ENCODE results near the gene LYST. TPM values are rescaled to one million over a fixed set of nuclear protein-coding genes. Genes with fewer than 3 reads are reported as not detected.
"Not testable (repeated sequence)": the region's sequence is repeated elsewhere in the genome, so short reads cannot be mapped to it uniquely, and the experiment has no call there.

LYST gene
- total RNA-seq, 2 donors from 2014 or later, result 68.8 to 91.2 TPM

DNA sequence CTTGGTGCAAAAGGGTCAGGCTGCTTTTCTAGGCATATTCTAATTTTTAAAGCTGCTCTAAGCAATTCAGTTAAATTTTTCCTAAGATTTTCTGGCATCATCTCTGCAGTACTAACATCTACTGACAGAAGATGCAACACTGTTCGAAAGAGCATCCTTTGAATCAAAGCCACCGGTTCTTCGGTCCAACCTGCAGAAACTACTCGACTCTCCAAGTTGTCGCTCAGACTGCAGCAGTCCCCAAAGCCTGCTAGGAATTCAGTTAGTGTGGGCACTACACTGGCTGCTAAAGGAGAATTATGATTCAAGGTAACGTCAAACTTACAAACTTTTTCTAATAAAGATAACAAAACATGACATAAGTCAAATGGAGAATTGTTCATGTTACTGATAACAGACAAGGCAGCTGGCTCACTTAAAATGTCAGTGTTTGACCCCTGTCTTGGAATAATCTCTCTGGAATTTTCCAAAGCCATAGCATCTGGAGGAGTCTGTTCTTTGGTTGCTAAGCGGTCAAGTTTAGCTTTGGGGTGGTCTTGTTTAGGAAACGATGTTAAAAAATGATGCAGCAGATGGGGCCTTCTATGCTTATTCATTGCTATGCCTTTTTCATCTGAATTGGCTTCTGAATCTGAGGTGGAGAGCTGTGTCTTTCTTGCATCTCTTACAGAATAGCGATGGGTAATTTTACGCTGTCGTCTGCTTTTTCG, 56.9 kb downstream of the LYST start:
- Mint-ChIP-seq H3K27me3 (no peaks in the 10 kb centered on the region), H3K36me3 (peaks cover 13% of the 10 kb centered on the region), H3K4me1 (ENCODE audit: low read depth in 2 of 2) (peaks cover 0 to 9% of the 10 kb centered on the region in 2 donors), H3K4me3 (no peak overlapping the region), H3K27ac (no peak overlapping the region), H3K9me3 (no peaks in the 10 kb centered on the region)
- no peak for DNase-seq (ENCODE audit: low spot score)
- ATAC-seq, result no peak

DNA sequence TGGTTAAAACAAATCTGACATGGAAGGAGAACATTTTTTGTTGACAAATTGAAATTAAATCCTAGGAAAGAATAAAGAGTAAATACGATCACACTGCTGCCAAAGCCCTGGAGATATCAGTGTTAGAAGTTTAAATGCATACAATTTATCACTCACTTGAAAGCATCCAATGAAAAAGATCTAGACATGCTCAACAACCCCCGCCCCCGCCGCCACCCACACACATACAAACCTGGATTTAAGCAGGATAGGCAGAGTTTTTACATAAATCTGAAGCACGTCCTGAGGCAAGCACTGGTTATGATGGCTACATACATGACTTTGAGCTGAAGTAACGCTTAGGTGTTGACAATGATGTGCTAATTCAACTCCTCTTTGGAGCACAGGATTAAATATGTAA, 58.5 kb downstream of the LYST start:
- no peak overlapping the region for H3K27ac Mint-ChIP-seq
- H3K36me3 Mint-ChIP-seq, result peaks cover 15% of the 10 kb centered on the region
- no peaks in the 10 kb centered on the region for H3K9me3 Mint-ChIP-seq
- H3K27me3 Mint-ChIP-seq, result no peaks in the 10 kb centered on the region
- peaks cover 0 to 9% of the 10 kb centered on the region in 2 donors for H3K4me1 Mint-ChIP-seq (ENCODE audit: low read depth in 2 of 2)
- no peak for ATAC-seq
- no peak for DNase-seq (ENCODE audit: low spot score)
- H3K4me3 Mint-ChIP-seq, result no peak overlapping the region

DNA sequence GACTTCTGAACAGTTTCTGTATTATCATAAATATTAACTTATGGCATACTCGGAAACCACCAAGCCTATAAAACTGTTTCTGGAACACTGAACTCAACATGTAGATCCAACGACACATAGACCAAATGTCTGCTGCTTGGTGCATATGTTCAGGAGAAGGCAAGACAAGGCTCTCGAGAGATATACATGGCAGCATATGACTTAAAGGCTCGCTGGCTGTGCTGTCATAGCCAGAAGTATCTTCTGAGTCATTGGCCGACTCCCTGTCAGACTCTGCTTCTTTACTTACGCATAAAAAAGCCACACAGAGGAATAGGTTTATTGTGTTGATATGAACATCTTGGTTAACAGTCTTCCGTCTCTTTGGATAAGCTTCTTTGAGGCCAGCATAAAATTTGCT, 60.6 kb downstream of the LYST start:
- no peak overlapping the region for H3K27ac Mint-ChIP-seq
- H3K4me3 Mint-ChIP-seq, result no peak overlapping the region
- H3K27me3 Mint-ChIP-seq, result no peaks in the 10 kb centered on the region
- H3K9me3 Mint-ChIP-seq, result no peaks in the 10 kb centered on the region
- H3K4me1 Mint-ChIP-seq (ENCODE audit: low read depth in 2 of 2), result peaks cover 3 to 14% of the 10 kb centered on the region in 2 donors
- no peak for DNase-seq (ENCODE audit: low spot score)
- peaks cover 15% of the 10 kb centered on the region for H3K36me3 Mint-ChIP-seq
- ATAC-seq, result peak in 1 of 2 donors; percentile 84

DNA sequence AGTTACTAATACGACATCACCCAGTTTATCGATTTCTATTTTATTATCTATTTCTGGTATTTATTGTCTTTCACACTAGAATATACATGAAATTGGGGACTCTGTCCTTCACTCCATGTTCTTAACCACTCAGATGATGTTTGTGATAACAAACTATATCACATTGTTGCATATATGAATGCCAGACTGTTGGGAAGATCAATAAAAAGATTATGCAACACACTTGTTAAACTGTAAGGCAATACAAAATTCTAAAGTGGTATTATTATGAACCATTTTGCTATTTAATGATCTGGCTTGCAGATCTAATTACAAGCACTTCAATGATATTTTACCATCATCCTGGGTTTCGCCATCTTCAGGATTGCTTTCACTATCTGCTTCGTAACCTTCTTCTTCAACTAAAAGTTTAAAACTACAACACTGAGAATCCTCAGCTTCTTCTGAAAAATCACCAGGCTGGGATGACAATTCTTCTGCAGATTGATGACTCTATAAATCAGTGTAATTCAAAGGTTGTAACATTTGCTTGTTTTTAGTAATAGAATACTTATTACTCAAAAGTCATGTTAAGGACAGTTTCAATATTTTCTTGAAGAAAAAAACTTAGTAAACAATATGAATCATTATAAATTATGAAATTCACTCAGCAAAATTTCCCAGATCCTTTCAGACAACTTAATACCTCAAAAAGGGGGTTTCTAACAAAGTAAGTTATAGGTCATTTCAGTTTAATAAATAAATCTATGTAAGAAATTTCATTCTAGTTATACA, 63.9 kb downstream of the LYST start:
- H3K27ac Mint-ChIP-seq, result no peak overlapping the region
- no peak for DNase-seq (ENCODE audit: low spot score)
- H3K9me3 Mint-ChIP-seq, result no peaks in the 10 kb centered on the region
- H3K36me3 Mint-ChIP-seq, result peaks cover 15% of the 10 kb centered on the region
- peaks cover 3 to 14% of the 10 kb centered on the region in 2 donors for H3K4me1 Mint-ChIP-seq (ENCODE audit: low read depth in 2 of 2)
- H3K27me3 Mint-ChIP-seq, result no peaks in the 10 kb centered on the region
- peak overlapping the region; percentile 32 for H3K4me3 Mint-ChIP-seq
- ATAC-seq, result no peak

DNA sequence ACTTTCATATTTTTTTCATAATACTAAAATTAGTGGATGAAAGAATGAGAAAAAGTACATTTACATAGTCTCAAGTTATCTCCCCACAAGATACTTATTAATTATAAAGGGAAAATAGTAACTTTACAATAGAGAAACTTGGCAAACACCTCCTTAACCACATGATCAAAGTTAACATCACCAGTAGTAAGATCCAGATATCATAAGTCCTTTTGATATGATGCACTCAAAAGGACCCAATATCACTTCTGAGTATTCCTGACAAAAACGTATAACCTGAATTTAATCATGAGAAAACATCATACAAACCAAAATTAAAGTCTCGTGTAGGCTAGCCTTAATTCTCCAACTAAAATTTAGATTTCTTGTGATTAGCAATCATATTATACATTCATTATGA, 67.4 kb downstream of the LYST start:
- no peak for ATAC-seq

DNA sequence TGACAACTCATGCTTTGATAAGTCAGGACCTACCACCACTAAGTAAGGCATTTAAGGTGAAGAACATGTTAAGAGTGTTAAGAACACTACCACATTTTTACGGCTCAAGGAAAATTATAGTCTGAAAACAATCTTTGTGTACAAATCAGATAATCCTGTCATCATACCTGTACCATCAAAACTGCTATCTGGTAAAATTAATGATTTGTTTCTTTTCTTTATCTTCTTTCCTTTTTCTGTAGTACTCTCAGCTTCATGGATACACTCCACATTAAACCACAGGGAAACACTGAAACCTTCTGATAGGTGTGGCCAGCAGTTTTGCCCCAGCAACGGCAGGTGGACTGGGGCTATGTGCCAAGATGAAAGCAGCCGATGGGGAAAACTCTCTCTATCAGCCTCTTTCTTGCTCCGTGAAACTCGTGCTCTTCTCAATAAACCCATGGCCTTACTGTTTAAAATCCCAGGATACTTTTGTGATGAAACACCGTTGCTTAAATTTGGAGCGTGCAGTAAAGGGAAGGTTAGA, 75.1 kb downstream of the LYST start:
- H3K36me3 Mint-ChIP-seq, result peaks cover 8% of the 10 kb centered on the region
- no peak overlapping the region for H3K27ac Mint-ChIP-seq
- DNase-seq (ENCODE audit: low spot score), result no peak
- no peak for ATAC-seq
- no peaks in the 10 kb centered on the region for H3K27me3 Mint-ChIP-seq
- no peaks in the 10 kb centered on the region for H3K4me1 Mint-ChIP-seq (ENCODE audit: low read depth in 2 of 2)
- H3K9me3 Mint-ChIP-seq, result no peaks in the 10 kb centered on the region
- H3K4me3 Mint-ChIP-seq, result no peak overlapping the region

More for the DNA sequence above, 67.4 kb downstream of the LYST start:
- Mint-ChIP-seq H3K27me3 (no peaks in the 10 kb centered on the region), H3K4me1 (ENCODE audit: low read depth in 2 of 2) (peaks cover 3 to 5% of the 10 kb centered on the region in 2 donors), H3K9me3 (no peaks in the 10 kb centered on the region), H3K4me3 (no peak overlapping the region), H3K36me3 (peaks cover 15% of the 10 kb centered on the region), H3K27ac (no peak overlapping the region)
- DNase-seq (ENCODE audit: low spot score), result no peak

DNA sequence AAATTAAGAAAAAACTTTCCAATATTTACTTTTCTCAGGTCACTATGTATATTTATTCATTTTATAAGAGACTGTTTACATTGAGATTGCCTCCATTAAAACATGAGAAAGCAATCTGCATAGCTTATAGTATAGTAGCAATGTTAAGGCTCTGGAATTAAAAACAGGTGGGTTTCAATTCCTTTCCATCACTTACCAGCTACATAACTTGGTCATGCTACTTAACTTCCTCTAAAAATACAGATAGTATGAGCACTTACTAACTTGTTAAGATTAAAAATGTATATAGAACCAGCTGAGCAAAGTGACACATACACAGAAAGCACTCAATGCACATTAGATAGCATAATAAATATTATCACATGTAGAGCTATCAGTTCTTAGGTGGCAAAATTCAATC, 76.6 kb downstream of the LYST start:
- Mint-ChIP-seq H3K36me3 (peaks cover 10% of the 10 kb centered on the region), H3K9me3 (no peaks in the 10 kb centered on the region), H3K4me3 (no peak overlapping the region), H3K27me3 (no peaks in the 10 kb centered on the region), H3K4me1 (ENCODE audit: low read depth in 2 of 2) (no peaks in the 10 kb centered on the region), H3K27ac (no peak overlapping the region)
- ATAC-seq (no peak), DNase-seq (ENCODE audit: low spot score) (no peak)

DNA sequence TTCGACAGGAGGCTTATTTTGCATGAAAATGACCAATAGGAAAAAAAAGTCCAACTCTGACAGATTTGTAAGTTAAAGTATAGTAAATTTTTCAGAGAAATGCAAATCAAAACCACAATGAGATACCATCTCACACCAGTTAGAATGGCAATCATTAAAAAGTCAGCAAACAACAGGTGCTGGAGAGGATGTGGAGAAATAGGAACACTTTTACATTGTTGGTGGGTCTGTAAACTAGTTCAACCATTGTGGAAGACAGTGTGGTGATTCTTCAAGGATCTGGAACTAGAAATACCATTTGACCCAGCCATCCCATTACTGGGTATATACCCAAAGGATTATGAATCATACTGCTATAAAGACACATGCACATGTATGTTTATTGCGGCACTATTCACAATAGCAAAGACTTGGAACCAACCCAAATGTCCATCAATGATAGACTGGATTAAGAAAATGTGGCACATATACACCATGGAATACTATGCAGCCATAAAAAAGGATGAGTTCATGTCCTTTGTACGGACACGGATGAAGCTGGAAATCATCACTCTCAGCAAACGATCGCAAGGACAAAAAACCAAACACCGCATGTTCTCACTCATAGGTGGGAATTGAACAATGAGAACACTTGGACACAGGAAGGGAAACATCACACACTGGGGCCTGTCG, 80.3 kb downstream of the LYST start:
- not testable (repeated sequence) for ATAC-seq; H3K9me3 Mint-ChIP-seq; H3K4me1 Mint-ChIP-seq (ENCODE audit: low read depth in 2 of 2); H3K27ac Mint-ChIP-seq; H3K27me3 Mint-ChIP-seq; H3K4me3 Mint-ChIP-seq; H3K36me3 Mint-ChIP-seq; DNase-seq (ENCODE audit: low spot score)

DNA sequence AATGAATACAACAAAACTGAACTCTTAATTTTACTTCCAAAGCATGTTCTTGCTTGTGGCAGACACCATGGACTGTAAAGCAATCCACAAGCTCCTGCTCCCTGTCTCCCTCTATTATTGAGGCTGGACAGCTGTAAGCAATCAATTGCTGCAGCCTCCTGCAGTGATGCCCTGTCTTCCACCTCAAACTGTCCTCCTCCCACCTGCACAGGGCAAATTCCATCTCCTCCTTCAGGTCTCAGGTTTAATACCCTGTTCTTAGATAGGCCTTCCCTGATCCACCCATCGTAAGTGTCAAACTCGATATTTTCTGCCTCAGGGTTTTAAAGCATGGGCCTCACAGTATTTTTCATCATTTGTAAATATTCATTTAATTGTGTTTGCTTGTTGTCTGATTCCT, 81.8 kb downstream of the LYST start:
- Mint-ChIP-seq H3K9me3 (no peaks in the 10 kb centered on the region), H3K4me1 (ENCODE audit: low read depth in 2 of 2) (no peaks in the 10 kb centered on the region), H3K27ac (peak overlapping the region in 1 of 2 donors; percentile 10), H3K27me3 (no peaks in the 10 kb centered on the region), H3K4me3 (no peak overlapping the region), H3K36me3 (peaks cover 4% of the 10 kb centered on the region)
- DNase-seq (ENCODE audit: low spot score) (no peak), ATAC-seq (no peak)

DNA sequence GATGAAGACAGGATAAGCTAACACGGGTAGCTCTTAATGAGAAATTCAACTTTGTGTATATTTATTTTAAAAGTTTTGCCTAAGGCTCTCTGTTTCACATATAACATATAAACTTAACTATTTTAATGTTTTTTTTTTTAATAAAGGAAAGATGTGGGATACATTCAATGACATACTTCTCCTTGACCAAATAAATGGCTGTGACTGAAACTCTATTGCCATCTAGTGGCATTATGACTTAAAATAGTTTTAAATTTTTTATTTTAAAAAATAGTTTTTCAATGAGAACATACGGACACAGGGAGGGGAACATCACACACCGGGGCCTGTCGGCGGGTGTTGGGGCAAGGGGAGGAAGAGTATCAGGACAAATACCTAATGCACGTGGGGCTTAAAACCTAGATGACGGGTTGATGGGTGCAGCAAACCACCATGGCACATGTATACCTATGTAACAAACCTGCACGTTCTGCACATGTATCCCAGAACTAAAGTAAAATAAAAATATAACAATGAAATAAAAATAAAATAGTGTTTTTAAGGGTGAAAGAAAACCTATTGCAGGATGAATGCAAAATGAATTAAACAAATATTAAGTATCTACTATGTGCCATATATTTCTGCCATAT, 83.4 kb downstream of the LYST start:
- Mint-ChIP-seq H3K27me3 (no peaks in the 10 kb centered on the region), H3K9me3 (no peaks in the 10 kb centered on the region), H3K27ac (no peak overlapping the region), H3K36me3 (peaks cover 11% of the 10 kb centered on the region), H3K4me1 (ENCODE audit: low read depth in 2 of 2) (no peaks in the 10 kb centered on the region), H3K4me3 (no peak overlapping the region)
- no peak for DNase-seq (ENCODE audit: low spot score)
- ATAC-seq, result no peak

DNA sequence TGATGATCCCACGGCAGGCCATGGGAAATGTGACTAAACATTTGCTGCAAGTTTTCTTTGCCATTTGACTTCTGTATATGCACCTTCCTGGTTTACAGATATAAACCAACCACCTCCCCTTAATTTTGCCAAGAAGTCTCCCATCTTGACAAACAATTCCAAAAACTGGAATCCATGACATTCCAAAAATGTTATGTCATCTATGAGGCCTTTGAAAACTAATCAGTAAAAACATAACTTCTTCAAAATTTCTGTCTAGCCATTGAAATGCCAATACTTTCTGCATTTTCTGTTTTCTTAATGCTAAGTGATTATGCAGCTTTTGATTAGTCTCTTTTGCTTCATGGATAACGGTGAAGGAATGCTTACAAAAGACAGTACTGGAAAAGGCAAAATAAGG, 84.1 kb downstream of the LYST start:
- H3K27ac Mint-ChIP-seq, result no peak overlapping the region
- peaks cover 11% of the 10 kb centered on the region for H3K36me3 Mint-ChIP-seq
- ATAC-seq (no peak), DNase-seq (ENCODE audit: low spot score) (no peak)
- no peak overlapping the region for H3K4me3 Mint-ChIP-seq
- no peaks in the 10 kb centered on the region for H3K9me3 Mint-ChIP-seq
- no peaks in the 10 kb centered on the region for H3K27me3 Mint-ChIP-seq
- H3K4me1 Mint-ChIP-seq (ENCODE audit: low read depth in 2 of 2), result no peaks in the 10 kb centered on the region

DNA sequence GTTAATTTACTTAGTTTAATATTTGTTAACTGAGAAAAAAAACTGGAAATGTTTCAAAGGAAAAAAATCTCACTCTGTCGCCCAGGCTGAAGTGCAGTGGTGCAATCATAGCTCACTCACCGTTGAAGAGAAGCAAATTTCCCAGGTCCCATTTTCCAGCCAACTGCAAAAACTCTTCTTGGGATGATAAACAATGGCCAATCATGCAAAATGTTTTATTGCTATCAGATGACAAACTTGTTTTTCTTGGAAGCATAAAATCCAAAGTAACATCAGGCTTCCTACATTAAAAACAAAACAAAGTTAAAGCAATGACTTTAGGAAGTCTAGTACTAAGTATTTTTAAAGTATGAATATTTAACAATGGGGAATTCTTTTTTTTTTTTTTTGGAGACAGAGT, 84.9 kb downstream of the LYST start:
- DNase-seq (ENCODE audit: low spot score), result no peak
- no peaks in the 10 kb centered on the region for H3K27me3 Mint-ChIP-seq
- H3K36me3 Mint-ChIP-seq, result peaks cover 11% of the 10 kb centered on the region
- H3K9me3 Mint-ChIP-seq, result no peaks in the 10 kb centered on the region
- no peak overlapping the region for H3K27ac Mint-ChIP-seq
- no peak for ATAC-seq
- H3K4me1 Mint-ChIP-seq (ENCODE audit: low read depth in 2 of 2), result no peaks in the 10 kb centered on the region
- no peak overlapping the region for H3K4me3 Mint-ChIP-seq

DNA sequence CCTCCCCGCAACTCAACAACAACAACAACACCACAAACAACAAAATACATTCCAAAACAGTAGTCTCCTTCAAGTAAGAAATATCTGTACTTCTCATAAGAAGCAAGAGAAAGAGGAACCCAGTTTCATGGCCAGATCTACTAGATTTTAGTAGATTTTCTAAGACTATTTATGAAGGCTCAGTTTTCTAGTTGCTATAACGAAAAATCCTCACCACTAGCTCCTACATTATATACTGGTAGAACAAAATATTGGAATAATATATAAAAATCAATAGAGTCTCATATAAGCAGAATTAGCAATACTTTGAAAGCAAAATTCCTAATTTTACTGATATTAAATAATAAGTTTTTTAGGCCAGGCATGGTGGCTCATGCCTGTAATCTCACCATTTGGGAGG, 86.9 kb downstream of the LYST start:
- no peaks in the 10 kb centered on the region for H3K4me1 Mint-ChIP-seq (ENCODE audit: low read depth in 2 of 2)
- peaks cover 17% of the 10 kb centered on the region for H3K36me3 Mint-ChIP-seq
- ATAC-seq (no peak), DNase-seq (ENCODE audit: low spot score) (no peak)
- H3K27me3 Mint-ChIP-seq, result no peaks in the 10 kb centered on the region
- H3K4me3 Mint-ChIP-seq, result no peak overlapping the region
- no peaks in the 10 kb centered on the region for H3K9me3 Mint-ChIP-seq
- no peak overlapping the region for H3K27ac Mint-ChIP-seq
